Stimulated activated CD4-positive, alpha-beta T cell treated with anti-CD3 and anti-CD28 coated beads, Interleukin-12 subunit alpha, Interleukin-12 subunit beta, amount 100 ng/mL, for 4 hours (primary cell): ENCODE data around the gene MSI2.

ENCODE experiments used
- DNase-seq: peaks from one replicate; pipeline ENCODE4 v3.0.0-alpha.2; 2020

The MSI2 gene

GRCh38 chr17:57466017-57466471, 209.7 kb downstream of the MSI2 start:
- DNase-seq, result no peak

GRCh38 chr17:57466521-57466920, 210.2 kb downstream of the MSI2 start:
- DNase-seq, result no peak

- no peak for DNase-seq
These were observed 210.9 kb downstream of the MSI2 start for GRCh38 chr17:57467226-57467625.

- DNase-seq, result no peak
These were observed 211.5 kb downstream of the MSI2 start for GRCh38 chr17:57467801-57468200.

- DNase-seq, result no peak
These were observed 212.8 kb downstream of the MSI2 start for GRCh38 chr17:57468932-57469775.

GRCh38 chr17:57470906-57471305, 214.6 kb downstream of the MSI2 start:
- DNase-seq, result no peak

- DNase-seq, result no peak
These were observed 215.6 kb downstream of the MSI2 start for GRCh38 chr17:57471868-57472368.

- DNase-seq, result no peak
These were observed 219.5 kb downstream of the MSI2 start for GRCh38 chr17:57475796-57476195.

GRCh38 chr17:57477522-57478362, 221.4 kb downstream of the MSI2 start:
- DNase-seq, result no peak

GRCh38 chr17:57478478-57479250, 222.3 kb downstream of the MSI2 start:
- no peak for DNase-seq

- no peak for DNase-seq
These were observed 224.3 kb downstream of the MSI2 start for GRCh38 chr17:57480438-57481196.

- no peak for DNase-seq
These were observed 225.6 kb downstream of the MSI2 start for GRCh38 chr17:57481910-57482391.

- DNase-seq, result no peak
These were observed 226.3 kb downstream of the MSI2 start for GRCh38 chr17:57482657-57483056.

- DNase-seq, result no peak
These were observed 227.9 kb downstream of the MSI2 start for GRCh38 chr17:57484081-57484666.

- no peak for DNase-seq
These were observed 228.7 kb downstream of the MSI2 start for GRCh38 chr17:57484826-57485565.

GRCh38 chr17:57485566-57485865, 229.2 kb downstream of the MSI2 start:
- DNase-seq, result no peak

- DNase-seq, result no peak
These were observed 229.9 kb downstream of the MSI2 start for GRCh38 chr17:57485916-57486881.

GRCh38 chr17:57486882-57487301, 230.6 kb downstream of the MSI2 start:
- DNase-seq, result no peak

GRCh38 chr17:57487573-57487972, 231.2 kb downstream of the MSI2 start:
- no peak for DNase-seq

GRCh38 chr17:57488856-57489255, 232.5 kb downstream of the MSI2 start:
- no peak for DNase-seq
